GM19023 (cell line): ENCODE data around the gene ZMIZ1.

ENCODE experiments used
- ATAC-seq: cut with Tn5 transposase; IDR thresholded peaks from one replicate; pipeline ENCODE4 v1.9.1; 2021; ENCODE audit warnings: mild to moderate bottlenecking, moderate library complexity; ENCODE audit not compliant: unreplicated experiment

The ZMIZ1 gene

GRCh38 chr10:79182781-79183467, 114.2 kb downstream of the ZMIZ1 start:
- ATAC-seq = no peak

- ATAC-seq = no peak
These were observed 114.7 kb downstream of the ZMIZ1 start for GRCh38 chr10:79183468-79183865.

GRCh38 chr10:79184145-79184625, 115.4 kb downstream of the ZMIZ1 start:
- no peak for ATAC-seq

- no peak for ATAC-seq
These were observed 115.9 kb downstream of the ZMIZ1 start for GRCh38 chr10:79184657-79185056.

- ATAC-seq = no peak
These were observed 116.5 kb downstream of the ZMIZ1 start for GRCh38 chr10:79185067-79185774.

- ATAC-seq = no peak
These were observed 117.1 kb downstream of the ZMIZ1 start for GRCh38 chr10:79185796-79186374.

GRCh38 chr10:79186486-79187120, 117.8 kb downstream of the ZMIZ1 start:
- ATAC-seq = no peak

- no peak for ATAC-seq
These were observed 118.6 kb downstream of the ZMIZ1 start for GRCh38 chr10:79187121-79187940.

GRCh38 chr10:79188154-79188965, 119.6 kb downstream of the ZMIZ1 start:
- ATAC-seq = no peak

- no peak for ATAC-seq
These were observed 120.4 kb downstream of the ZMIZ1 start for GRCh38 chr10:79189181-79189580.

GRCh38 chr10:79189853-79190435, 121.2 kb downstream of the ZMIZ1 start:
- ATAC-seq = no peak

- no peak for ATAC-seq
These were observed 122.0 kb downstream of the ZMIZ1 start for GRCh38 chr10:79190740-79191261.

- ATAC-seq = no peak
These were observed 123.3 kb downstream of the ZMIZ1 start for GRCh38 chr10:79191951-79192676.

- ATAC-seq = no peak
These were observed 123.9 kb downstream of the ZMIZ1 start for GRCh38 chr10:79192677-79193003.

- ATAC-seq = no peak
These were observed 125.1 kb downstream of the ZMIZ1 start for GRCh38 chr10:79193694-79194382.

GRCh38 chr10:79195091-79195923, 126.5 kb downstream of the ZMIZ1 start:
- peak; percentile 84 for ATAC-seq
